Astrocyte (in vitro differentiated cells and primary cell): ENCODE results near the gene SNX10. TPM values are rescaled to one million over a fixed set of nuclear protein-coding genes. Genes with fewer than 3 reads are reported as not detected.

Source experiments
- DNase-seq: peaks from one replicate; pipeline ENCODE4 v3.0.0-alpha.2; 2010; ENCODE audit warnings: low read depth
- FAIRE-seq: peaks from 2 replicates; lab custom pipeline; 2011; peaks lifted over from hg19 to GRCh38; lab: Jason Lieb, UNC
- H2AFZ ChIP-seq: 2 replicates; pipeline ENCODE4 v1.6.0; 2012; ENCODE audit warnings: low read depth, low read length, inconsistent platforms
- H3K27ac ChIP-seq: 2 replicates; pipeline ENCODE4 v1.5.1; 2011; ENCODE audit warnings: low read depth, low read length, inconsistent platforms
- H3K27me3 ChIP-seq: 2 replicates; pipeline ENCODE4 v1.6.0; 2011; ENCODE audit warnings: low read length, inconsistent platforms; ENCODE audit not compliant: insufficient read depth
- H3K36me3 ChIP-seq: 2 replicates; pipeline ENCODE4 v1.5.1; 2011; ENCODE audit warnings: low read length, inconsistent platforms; ENCODE audit not compliant: insufficient read depth
- H3K4me1 ChIP-seq: 2 replicates; pipeline ENCODE4 v1.5.1; 2011; ENCODE audit warnings: low read length, inconsistent platforms; ENCODE audit not compliant: insufficient read depth
- H3K4me2 ChIP-seq: 2 replicates; pipeline ENCODE4 v1.6.0; 2012; ENCODE audit warnings: low read length, inconsistent platforms
- H3K4me3 ChIP-seq: 2 replicates; pipeline ENCODE4 v1.5.1; 2011; ENCODE audit warnings: low read depth, mild to moderate bottlenecking, low read length, inconsistent platforms; ENCODE audit not compliant: insufficient read depth
- H3K79me2 ChIP-seq: 2 replicates; pipeline ENCODE4 v1.6.0; 2012; ENCODE audit warnings: mild to moderate bottlenecking, low read length, inconsistent platforms; ENCODE audit not compliant: insufficient read depth
- H3K9ac ChIP-seq: 2 replicates; pipeline ENCODE4 v1.6.0; 2012; ENCODE audit warnings: mild to moderate bottlenecking, low read length, inconsistent platforms
- H3K9me3 ChIP-seq: 2 replicates; pipeline ENCODE4 v1.5.1; 2012; ENCODE audit warnings: low read depth, mild to moderate bottlenecking, low read length, inconsistent platforms; ENCODE audit not compliant: insufficient read depth
- H4K20me1 ChIP-seq: 2 replicates; pipeline ENCODE4 v1.6.0; 2012; ENCODE audit warnings: low read length, inconsistent platforms; ENCODE audit not compliant: insufficient read depth
- H3K27ac Mint-ChIP-seq: one replicate; pipeline ENCODE4 v1.8.0; 2021; ENCODE audit warnings: mild to moderate bottlenecking, mixed read lengths; ENCODE audit not compliant: unreplicated experiment
- H3K27me3 Mint-ChIP-seq: one replicate; pipeline ENCODE4 v1.8.0; 2021; ENCODE audit warnings: low read depth, mixed read lengths; ENCODE audit not compliant: unreplicated experiment
- H3K36me3 Mint-ChIP-seq: one replicate; pipeline ENCODE4 v1.8.0; 2021; ENCODE audit warnings: low read depth, mixed read lengths; ENCODE audit not compliant: unreplicated experiment
- H3K4me1 Mint-ChIP-seq: one replicate; pipeline ENCODE4 v1.8.0; 2021; ENCODE audit warnings: low read depth, mixed read lengths; ENCODE audit not compliant: unreplicated experiment
- H3K4me3 Mint-ChIP-seq: one replicate; pipeline ENCODE4 v1.8.0; 2021; ENCODE audit warnings: mild to moderate bottlenecking, moderate library complexity, mixed read lengths; ENCODE audit not compliant: unreplicated experiment
- H3K9me3 Mint-ChIP-seq: one replicate; pipeline ENCODE4 v1.8.0; 2021; ENCODE audit warnings: mild to moderate bottlenecking, mixed read lengths; ENCODE audit not compliant: unreplicated experiment
- CTCF ChIP-seq: IDR thresholded peaks from 2 replicates; pipeline ENCODE4 v1.5.1; 2011; ENCODE audit warnings: low read depth, mild to moderate bottlenecking, inconsistent platforms, low read length, moderate library complexity; ENCODE audit not compliant: insufficient read depth
- EZH2 ChIP-seq: IDR thresholded peaks from 2 replicates; pipeline ENCODE4 v1.6.1; 2012; ENCODE audit warnings: mild to moderate bottlenecking, low read length, inconsistent platforms; ENCODE audit not compliant: insufficient read depth
- total RNA-seq: library from RNA; stranded (reverse); gene quantifications from 2 replicates; pipeline ENCODE4 v1.2.1, GENCODE V29; 2021

The SNX10 gene
- total RNA-seq, 1 donor from 2014 or later: 5.4 TPM

GRCh38 chr7:26292768-26293560 is 1.3 kb downstream of the SNX10 start:
- H3K9me3 Mint-ChIP-seq: peaks cover 1% of the 10 kb centered on the region
- H3K9me3 ChIP-seq: no peaks in the 10 kb centered on the region
- H2AFZ ChIP-seq: no peak overlapping the region
- no peak overlapping the region for H3K4me3 ChIP-seq
- H3K27ac ChIP-seq: no peak overlapping the region
- no peak for FAIRE-seq
- H3K4me1 Mint-ChIP-seq: peaks cover 4% of the 10 kb centered on the region
- H3K79me2 ChIP-seq: no peaks in the 10 kb centered on the region
- DNase-seq: no peak
- no peak overlapping the region for H3K27ac Mint-ChIP-seq
- no peaks in the 10 kb centered on the region for H3K36me3 Mint-ChIP-seq
- H3K4me2 ChIP-seq: no peak overlapping the region
- TF ChIP-seq EZH2 (no peak), CTCF (no peak)
- H3K27me3 Mint-ChIP-seq: peaks cover 2% of the 10 kb centered on the region
- no peaks in the 10 kb centered on the region for H4K20me1 ChIP-seq
- no peak overlapping the region for H3K9ac ChIP-seq
- H3K27me3 ChIP-seq: no peaks in the 10 kb centered on the region
- H3K36me3 ChIP-seq: no peaks in the 10 kb centered on the region
- H3K4me1 ChIP-seq: peaks cover 2% of the 10 kb centered on the region
- peak overlapping the region; percentile 84 for H3K4me3 Mint-ChIP-seq

- H3K79me2 ChIP-seq: no peaks in the 10 kb centered on the region
- TF ChIP-seq EZH2 (no peak), CTCF (no peak)
- H2AFZ ChIP-seq: no peak overlapping the region
- no peaks in the 10 kb centered on the region for H3K27me3 ChIP-seq
- no peaks in the 10 kb centered on the region for H3K36me3 ChIP-seq
- H3K9ac ChIP-seq: no peak overlapping the region
- FAIRE-seq (no peak), DNase-seq (no peak)
- Mint-ChIP-seq H3K27me3 (peaks cover 2% of the 10 kb centered on the region), H3K36me3 (no peaks in the 10 kb centered on the region), H3K9me3 (peaks cover 1% of the 10 kb centered on the region), H3K27ac (no peak overlapping the region), H3K4me3 (no peak overlapping the region), H3K4me1 (peaks cover 4% of the 10 kb centered on the region)
- H3K4me3 ChIP-seq: no peak overlapping the region
- H3K9me3 ChIP-seq: no peaks in the 10 kb centered on the region
- no peaks in the 10 kb centered on the region for H4K20me1 ChIP-seq
- no peak overlapping the region for H3K27ac ChIP-seq
- peaks cover 2% of the 10 kb centered on the region for H3K4me1 ChIP-seq
- no peak overlapping the region for H3K4me2 ChIP-seq
Observed at GRCh38 chr7:26293569-26294308, 2.1 kb downstream of the SNX10 start.

GRCh38 chr7:26295015-26295414 is 3.4 kb downstream of the SNX10 start:
- no peak overlapping the region for H3K4me2 ChIP-seq
- H3K79me2 ChIP-seq: no peaks in the 10 kb centered on the region
- TF ChIP-seq CTCF (no peak), EZH2 (no peak)
- Mint-ChIP-seq H3K27me3 (no peaks in the 10 kb centered on the region), H3K36me3 (no peaks in the 10 kb centered on the region), H3K4me3 (no peak overlapping the region), H3K4me1 (peaks cover 4% of the 10 kb centered on the region), H3K9me3 (no peaks in the 10 kb centered on the region), H3K27ac (no peak overlapping the region)
- no peak overlapping the region for H3K9ac ChIP-seq
- no peak overlapping the region for H2AFZ ChIP-seq
- no peaks in the 10 kb centered on the region for H3K9me3 ChIP-seq
- H3K27ac ChIP-seq: no peak overlapping the region
- DNase-seq (no peak), FAIRE-seq (no peak)
- H3K4me3 ChIP-seq: no peak overlapping the region
- H4K20me1 ChIP-seq: no peaks in the 10 kb centered on the region
- peaks cover 2% of the 10 kb centered on the region for H3K4me1 ChIP-seq
- no peaks in the 10 kb centered on the region for H3K36me3 ChIP-seq
- no peaks in the 10 kb centered on the region for H3K27me3 ChIP-seq
